Stimulated activated CD4-positive, alpha-beta T cell treated with anti-CD3 and anti-CD28 coated beads, TNF-alpha, amount 100 ng/mL, for 4 hours (primary cell): ENCODE measurements around the gene RAB28.

Experiments
- DNase-seq, 3 experiments: peaks; one replicate each; pipeline ENCODE4 v3.0.0-alpha.2; 2020; ENCODE audit warnings: low read depth in 3 of 3

Gene RAB28

GRCh38 chr4:13484122-13484748 lies at the start of gene RAB28:
RAB28 (minus strand) TSS chr4:13484340.
- peak; percentile 87 for DNase-seq

DNA sequence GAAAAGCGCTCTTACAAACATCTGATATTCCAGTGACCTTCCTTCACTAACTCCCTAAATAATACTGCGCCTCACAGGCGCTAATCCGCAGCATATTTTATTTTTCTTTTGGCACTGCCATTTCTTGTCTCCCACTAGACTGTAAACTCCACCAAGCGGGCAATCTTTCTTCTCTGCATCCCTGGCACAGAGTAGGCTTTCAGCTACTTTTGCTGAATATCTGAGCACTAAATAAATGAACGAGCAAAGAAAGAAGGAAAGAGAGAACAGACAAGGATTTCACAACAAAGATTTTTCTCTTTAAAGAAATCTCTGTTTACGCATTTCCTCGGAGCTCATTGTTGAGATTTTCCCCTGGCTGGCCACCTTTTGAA lies 47.5 kb upstream of the RAB28 start:
- DNase-seq: no peak

- no peak for DNase-seq
These were observed 46.9 kb upstream of the RAB28 start for GRCh38 chr4:13530823-13531624.

DNA sequence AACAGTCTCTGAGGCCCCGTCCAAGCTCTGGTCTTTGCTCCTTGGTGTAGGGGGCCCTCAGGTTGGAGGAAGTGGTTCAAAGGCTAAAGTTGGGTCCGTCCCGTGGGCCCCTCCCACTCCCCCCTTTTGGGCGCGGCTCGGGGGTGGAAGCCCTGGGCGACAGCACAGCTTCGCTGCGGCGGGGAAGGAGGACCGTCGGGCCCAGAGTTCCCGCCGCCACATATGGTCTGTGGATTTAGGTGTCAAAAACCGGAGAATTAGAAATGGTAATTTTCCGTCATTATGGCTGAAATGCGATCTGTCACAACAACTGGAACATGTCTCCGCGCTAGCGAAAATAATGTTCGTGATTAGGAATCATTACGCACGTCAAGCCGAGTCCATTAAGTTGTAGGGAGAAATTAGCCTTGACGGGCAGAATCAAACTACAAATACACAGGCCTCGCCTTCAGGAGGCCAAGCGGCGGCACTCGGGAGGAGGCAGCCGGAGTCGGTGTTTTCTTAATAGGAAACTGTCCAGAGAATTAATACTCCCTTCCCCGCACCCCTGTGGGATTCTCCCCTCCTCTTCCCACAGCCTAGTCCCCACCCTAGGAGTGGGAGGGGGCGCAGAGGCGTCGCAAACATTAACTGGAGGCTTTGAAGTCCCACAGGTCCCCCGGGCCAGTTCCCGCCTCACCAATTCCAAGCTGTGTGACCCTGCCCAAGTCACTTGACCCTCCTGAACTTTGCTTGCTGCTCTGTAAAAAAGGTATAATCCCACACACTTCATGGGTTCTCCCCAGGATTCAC lies 45.2 kb upstream of the RAB28 start:
- no peak for DNase-seq

DNA sequence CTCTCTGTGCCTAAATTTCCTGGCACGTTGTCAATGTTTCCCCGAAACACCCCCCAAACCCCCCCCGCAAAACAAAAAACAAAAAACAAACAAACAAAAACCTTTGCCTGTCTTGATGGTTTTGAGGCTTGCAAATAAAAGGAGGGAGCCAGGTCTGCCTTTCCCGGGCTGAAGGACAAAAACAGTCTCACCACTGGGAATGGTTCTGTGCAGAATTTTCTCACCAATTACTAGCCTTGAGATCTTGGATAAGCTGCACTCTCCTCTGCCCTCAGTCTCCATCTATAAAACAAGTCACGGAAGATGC lies 44.6 kb upstream of the RAB28 start:
- no peak for DNase-seq

GRCh38 chr4:13527981-13528820 lies 44.1 kb upstream of the RAB28 start:
- DNase-seq: no peak

- no peak for DNase-seq
These were observed 43.2 kb upstream of the RAB28 start for GRCh38 chr4:13527192-13527980.

DNA sequence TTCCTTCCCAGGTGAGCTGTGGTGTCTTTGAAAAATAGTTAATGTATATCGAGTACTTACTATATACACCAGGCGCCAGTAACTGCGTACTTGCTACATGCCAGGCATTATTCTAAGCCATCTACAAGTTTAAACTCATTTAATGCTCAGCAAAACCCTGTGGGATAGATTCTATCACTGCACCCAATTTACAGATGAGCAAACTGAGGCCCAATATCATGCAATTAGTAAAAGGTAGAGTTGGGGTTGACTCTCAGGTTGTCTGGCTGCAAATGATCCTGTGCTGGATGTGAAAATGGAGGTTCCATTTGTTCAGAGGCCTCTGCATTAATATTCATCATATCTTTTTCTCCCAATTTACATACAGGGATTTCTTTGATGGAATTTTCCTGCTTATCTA lies 42.5 kb upstream of the RAB28 start:
- DNase-seq: no peak

- DNase-seq: no peak
These were observed 41.6 kb upstream of the RAB28 start for GRCh38 chr4:13525606-13526281.

DNA sequence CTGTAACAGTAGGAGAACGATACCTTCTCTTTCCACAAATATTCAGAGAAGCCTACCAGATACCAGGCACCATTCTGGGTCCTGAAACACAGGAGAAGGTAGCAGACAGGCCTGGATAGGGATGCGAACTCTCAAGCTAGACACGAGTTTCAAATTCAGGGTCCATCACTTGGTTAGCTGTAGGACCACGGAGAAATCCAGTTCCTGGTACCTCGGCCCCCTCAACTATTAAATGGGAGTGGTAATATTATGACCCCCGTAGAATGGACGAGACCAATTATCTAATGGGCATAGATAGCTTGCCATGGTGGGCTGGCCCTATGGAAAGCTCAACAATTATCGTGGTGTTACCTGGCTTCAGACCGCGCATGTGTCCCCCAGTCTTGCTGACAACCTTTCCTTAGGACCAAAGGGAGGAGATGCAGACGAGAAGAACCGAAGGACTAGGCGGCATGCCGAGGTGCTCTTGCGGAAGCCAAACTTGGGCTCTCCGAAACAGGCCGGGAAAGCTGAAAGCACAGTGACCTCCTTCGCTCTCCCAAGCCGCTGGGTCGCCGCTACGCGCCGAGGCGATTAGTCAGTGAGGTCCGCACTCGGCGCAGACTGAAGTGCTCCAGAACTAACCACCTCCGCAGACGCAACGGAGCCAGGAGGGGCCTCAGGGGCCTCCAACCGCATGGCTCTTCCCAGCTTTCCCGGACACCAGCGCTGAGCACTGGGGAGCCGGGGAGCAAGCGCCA lies 40.5 kb upstream of the RAB28 start:
- DNase-seq: no peak

DNA sequence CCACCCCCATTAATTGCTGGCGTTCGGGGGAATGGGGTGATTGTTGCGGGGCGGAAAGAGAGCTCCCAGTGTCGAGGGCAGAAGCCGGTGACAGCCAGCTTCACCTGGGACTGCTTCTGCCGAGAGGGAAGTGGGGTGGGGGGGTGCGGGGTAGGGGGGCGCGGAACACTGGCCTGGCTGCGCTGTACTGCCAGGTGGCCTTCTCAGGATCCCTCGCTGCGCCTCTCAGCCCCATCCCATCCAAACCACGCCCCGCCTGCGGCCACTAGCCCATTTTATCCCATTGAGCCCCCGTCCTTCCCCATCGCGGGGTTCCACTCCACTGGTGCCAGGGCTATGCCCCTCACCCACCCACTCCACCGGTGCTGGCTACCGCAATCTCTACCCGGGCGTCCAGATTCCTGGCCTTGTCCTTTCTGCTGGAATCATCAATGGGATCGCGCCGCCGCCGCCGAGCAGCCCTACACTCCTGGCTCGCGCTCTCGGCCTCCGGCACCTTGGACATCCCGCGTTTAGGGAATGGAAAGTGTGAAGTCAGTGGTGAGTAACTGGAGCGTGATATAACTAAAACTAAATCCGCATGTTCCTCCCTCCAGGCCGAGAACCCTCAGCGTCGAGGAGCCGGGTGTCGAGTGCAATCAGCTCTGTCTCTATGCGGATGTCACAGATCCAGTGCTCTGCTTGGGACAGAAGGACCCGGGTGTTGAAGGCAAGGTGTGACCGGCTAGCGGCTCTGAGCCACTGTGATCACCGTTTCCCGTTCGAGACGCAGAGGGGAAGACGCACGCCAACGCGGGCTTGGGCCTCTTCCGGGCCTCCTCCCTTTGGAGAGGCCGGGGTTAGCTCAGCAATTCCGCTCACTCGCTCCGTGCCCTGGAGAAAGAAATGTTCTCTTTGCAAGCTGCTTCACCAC lies 39.7 kb upstream of the RAB28 start:
- DNase-seq: no peak

DNA sequence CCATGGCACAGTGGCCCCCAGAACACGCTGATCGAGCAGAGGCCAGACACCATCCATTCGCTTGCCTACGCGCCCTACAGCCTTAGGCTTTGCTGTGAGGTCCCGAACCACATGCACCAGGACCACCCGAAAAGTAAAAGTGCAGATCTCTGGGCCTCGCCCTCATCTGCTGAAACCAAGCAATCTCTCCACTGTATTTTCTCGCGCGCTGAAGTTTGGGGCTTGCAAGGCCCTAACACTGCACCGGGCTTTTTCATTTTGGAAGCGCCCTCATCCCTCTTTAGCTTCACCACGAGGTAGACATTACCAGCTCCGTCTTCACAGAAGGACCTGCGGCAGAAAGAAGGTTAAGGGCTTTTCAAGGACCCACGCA lies 39.0 kb upstream of the RAB28 start:
- no peak for DNase-seq

DNA sequence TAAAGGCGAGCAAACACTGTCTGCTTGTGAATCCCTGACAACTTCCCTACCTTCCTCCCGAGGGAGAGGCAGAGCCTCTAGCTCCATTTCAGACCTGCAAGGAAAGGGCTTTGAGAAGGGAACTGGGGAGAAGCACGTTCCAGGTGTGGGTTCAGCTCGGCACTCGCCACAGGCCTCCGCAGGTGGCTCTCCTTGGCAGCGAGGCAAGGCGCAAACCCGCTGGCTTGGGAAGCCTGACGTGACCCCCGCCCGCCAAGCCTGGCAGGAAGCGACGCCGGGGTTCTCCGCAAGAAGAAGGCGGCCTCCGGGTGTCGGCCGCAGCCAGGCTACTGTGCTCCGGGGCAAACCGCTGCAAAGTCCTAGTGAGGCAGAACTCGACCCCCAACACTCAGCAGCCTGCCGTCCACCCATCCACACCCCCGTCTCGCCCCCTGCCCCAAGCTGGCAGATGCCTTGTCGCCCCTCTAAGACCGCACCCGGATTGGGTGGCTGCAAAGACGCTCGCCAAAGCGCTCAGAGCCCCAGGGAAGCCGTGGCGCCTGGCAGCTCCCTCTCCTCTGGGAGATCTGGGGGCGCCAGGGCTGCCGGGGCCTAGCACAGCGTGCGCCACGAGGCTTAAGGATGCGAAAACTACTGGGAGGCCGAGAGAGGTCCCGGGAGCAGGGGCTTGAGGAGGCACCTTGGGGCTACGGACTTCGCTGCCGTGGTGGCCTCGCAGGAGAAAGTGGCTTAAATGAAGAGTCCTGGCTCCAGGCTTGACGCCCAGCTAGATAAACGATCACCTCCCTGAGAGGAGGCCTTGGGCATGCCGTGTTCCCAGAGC lies 38.4 kb upstream of the RAB28 start:
- no peak for DNase-seq

- no peak for DNase-seq
These were observed 36.9 kb upstream of the RAB28 start for GRCh38 chr4:13521047-13521446.

GRCh38 chr4:13516315-13516860 lies 32.2 kb upstream of the RAB28 start:
- no peak for DNase-seq

- DNase-seq: no peak
These were observed 31.1 kb upstream of the RAB28 start for GRCh38 chr4:13515268-13515667.

DNA sequence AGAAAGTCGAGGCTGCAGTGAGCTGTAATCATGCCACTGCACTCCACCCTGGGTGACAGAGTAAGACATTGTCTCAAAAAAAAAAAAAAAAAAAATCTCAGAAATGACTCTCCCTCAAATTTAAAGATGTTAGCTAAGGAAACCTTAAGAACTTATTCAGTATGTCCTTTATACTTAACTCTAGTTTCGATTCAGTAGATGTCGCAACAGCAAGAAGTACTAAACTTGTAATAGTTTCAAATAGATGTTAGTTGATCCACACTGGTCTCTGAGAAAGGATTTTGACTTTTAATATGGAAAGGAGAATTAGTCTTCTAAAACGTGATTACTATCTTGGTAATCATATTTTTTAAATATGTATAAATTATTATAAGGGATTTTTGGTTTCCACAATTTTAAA lies 30.6 kb upstream of the RAB28 start:
- no peak for DNase-seq

DNA sequence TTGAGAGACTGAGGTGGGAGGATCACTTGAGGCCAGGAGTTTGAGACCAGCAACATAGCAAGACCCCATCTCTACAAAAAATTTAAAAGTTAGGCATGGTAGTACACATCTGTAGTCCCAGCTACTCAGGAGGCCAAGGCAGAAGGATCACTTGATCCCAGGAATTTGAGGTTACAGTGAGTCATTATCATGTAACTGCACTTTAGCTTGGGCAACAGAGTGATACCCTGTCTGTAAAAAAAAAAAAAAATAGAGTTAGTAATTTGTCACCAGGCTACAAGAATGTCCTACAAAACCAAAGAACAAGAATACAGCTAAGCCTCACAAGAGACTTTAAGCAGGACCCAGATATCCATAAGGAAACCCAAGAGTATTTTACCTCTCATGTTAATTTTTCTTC lies 27.0 kb upstream of the RAB28 start:
- DNase-seq: no peak
